Stimulated activated naive B cell treated with anti-CD40 and anti-IgM and Interleukin-4, amounts not matched to agents 10 μg/mL and 1 μg/mL and 100 μg/mL, for 72 hours (primary cell): ENCODE data around the gene PTPRQ.
"Not testable (repeated sequence)": the region's sequence is repeated elsewhere in the genome, so short reads cannot be mapped to it uniquely, and the experiment has no call there.

Source experiments
- ATAC-seq, 2 donors: fragments of 150-1000 bp; cut with Tn5 transposase; replicated peaks; 2 replicates each; pipeline ENCODE4 v1.10.0; 2021; ENCODE audit warnings: moderate library complexity in 1 of 2
- DNase-seq: peaks from one replicate; pipeline ENCODE4 v3.0.0; 2021
- H3K27ac Mint-ChIP-seq: one replicate; pipeline ENCODE4 v1.8.0; 2022; ENCODE audit warnings: mild to moderate bottlenecking, mixed read lengths
- H3K27me3 Mint-ChIP-seq, 2 donors: one replicate each; pipeline ENCODE4 v1.8.0; 2022; ENCODE audit warnings: mixed read lengths in 2 of 2
- H3K36me3 Mint-ChIP-seq, 2 donors: one replicate each; pipeline ENCODE4 v1.8.0; 2022; ENCODE audit warnings: mixed read lengths in 2 of 2, mild to moderate bottlenecking in 1 of 2
- H3K4me1 Mint-ChIP-seq, 2 donors: one replicate each; pipeline ENCODE4 v1.8.0; 2022; ENCODE audit warnings: mixed read lengths in 2 of 2, mild to moderate bottlenecking in 1 of 2
- H3K4me3 Mint-ChIP-seq, 2 donors: one replicate each; pipeline ENCODE4 v1.8.0; 2022; ENCODE audit warnings: mild to moderate bottlenecking in 2 of 2, mixed read lengths in 2 of 2, moderate library complexity in 1 of 2
- H3K9me3 Mint-ChIP-seq, 2 donors: one replicate each; pipeline ENCODE4 v1.8.0; 2022; ENCODE audit warnings: mixed read lengths in 2 of 2, mild to moderate bottlenecking in 1 of 2

PTPRQ gene

DNA sequence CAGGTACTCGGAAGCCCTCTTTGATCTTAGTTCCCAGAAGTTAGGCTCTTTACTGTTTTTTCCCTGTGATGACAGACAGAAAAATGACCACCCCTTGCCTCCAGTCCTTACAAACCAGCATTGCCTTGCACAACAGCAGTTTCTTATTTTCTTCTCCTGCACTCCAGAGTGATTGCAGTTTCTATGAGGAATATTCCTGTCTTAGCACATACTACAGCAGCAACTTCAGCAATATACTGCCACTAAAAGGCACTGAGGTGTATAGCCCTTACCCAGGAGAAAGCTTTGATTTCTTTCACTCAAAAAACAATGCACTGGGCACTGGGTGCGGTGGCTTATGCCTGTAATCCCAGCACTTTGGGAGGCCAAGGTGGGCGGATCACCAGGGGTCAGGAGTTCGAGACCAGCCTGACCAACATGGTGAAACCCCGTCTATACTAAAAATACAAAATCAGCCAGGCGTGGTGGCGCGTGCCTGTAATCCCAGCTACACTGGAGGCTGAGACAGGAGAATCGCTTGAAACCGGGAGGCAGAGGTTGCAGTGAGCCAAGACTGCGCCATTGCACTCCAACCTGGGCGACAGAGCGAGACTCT, 232.1 kb downstream of the PTPRQ start:
- not testable (repeated sequence) for ATAC-seq, H3K27ac Mint-ChIP-seq, H3K27me3 Mint-ChIP-seq, H3K36me3 Mint-ChIP-seq, H3K4me3 Mint-ChIP-seq, H3K9me3 Mint-ChIP-seq, DNase-seq, H3K4me1 Mint-ChIP-seq

DNA sequence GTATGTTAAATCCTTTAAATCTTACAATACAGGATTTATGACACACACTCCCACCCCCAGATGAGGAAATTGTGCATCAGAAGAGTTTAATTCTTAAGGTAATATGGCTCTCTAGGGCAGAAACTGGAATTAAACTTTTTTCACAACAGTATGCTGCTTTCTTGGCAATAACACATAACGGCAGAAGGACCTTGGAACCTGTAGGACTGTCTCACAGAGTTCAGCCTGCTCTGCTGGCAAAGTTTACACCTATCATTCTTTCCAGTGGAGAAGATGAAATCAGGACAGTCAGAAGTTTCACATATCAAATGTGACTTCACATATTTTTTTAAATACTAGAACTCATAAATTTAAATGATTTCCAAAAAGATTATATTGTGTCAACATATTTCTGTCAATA, 232.8 kb downstream of the PTPRQ start:
- H3K9me3 Mint-ChIP-seq = no peaks in the 10 kb centered on the region

DNA sequence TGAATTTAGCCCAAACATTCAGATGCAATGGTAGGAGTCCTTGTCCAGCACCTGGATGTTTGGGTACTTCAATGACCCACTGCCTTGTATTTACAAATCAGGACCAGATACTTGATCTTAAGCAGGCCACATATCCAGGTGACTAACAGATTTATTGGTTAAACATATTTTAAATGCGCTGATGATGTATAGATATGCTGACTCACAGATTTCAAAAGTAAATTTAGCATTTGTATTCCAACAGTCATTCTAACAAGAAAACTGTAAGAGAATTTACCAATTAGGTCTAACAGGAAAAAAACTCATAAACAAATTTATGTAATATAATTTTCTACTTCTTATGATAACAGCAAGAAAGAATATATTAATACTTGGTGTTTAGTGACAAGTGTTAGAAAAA, 234.0 kb downstream of the PTPRQ start:
- ATAC-seq (no peak), DNase-seq (no peak)
- Mint-ChIP-seq H3K9me3 (no peaks in the 10 kb centered on the region), H3K36me3 (no peaks in the 10 kb centered on the region), H3K4me1 (no peaks in the 10 kb centered on the region), H3K27ac (no peak overlapping the region), H3K4me3 (no peak overlapping the region), H3K27me3 (no peaks in the 10 kb centered on the region)

More for the DNA sequence above, 232.8 kb downstream of the PTPRQ start:
- Mint-ChIP-seq H3K27me3 (no peaks in the 10 kb centered on the region), H3K27ac (no peak overlapping the region), H3K36me3 (no peaks in the 10 kb centered on the region), H3K4me1 (no peaks in the 10 kb centered on the region), H3K4me3 (no peak overlapping the region)
- ATAC-seq (no peak), DNase-seq (no peak)

DNA sequence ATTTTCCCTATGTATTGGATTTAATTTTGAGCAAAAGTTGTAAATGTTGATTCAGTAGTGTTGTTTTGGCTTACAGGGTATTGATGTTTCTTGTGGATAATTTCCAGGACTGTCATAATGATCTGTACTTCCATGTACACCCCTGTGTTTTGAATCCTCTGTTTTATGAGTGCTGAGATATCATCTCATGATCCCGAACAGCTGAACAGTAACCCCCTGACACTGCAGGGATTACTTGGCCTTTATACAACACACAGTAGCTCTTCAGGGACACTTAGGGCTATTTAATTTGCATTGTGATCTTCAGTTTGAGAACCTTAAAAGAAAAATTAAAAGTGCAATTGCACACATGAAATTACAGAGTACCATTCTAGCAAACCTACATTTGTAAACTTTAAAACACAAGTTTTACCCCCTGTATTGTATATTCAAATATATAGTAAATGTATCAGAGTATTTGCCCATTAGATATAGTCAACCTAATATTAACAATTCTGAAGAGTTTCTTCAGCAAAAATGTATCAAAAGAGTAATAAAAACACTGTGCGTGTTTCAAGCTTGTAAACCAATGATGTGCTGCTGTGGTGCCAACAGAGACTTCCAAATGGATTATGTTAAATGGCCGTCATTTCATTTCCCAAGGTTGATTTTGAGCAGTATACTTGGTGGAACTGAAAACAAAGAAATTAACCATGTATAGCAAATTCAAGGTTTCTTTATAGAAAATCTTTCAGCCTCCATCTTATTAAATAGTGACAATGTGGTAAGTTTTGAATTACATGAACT, 235.5 kb downstream of the PTPRQ start:
- Mint-ChIP-seq H3K27ac (no peak overlapping the region), H3K36me3 (no peaks in the 10 kb centered on the region), H3K27me3 (no peaks in the 10 kb centered on the region), H3K4me1 (no peaks in the 10 kb centered on the region), H3K4me3 (no peak overlapping the region), H3K9me3 (no peaks in the 10 kb centered on the region)
- DNase-seq (no peak), ATAC-seq (no peak)

DNA sequence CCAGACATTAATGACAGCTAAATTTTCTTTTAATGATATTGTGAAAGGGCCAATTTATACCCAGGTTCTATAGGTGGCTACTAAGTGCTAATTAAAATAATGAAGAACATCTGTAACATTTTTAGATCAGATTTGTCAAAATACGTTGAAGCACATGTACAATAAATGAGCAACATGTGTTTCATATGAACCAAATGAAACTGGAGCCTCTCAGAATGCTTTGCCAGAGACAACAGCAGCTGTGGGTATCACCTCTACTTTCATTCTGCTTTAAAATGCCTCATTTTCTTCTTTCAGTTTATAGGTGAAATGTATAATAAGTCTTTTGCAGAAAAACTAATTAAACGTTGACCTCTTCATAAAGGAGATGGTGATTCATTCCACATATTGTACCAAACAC, 237.3 kb downstream of the PTPRQ start:
- Mint-ChIP-seq H3K4me1 (no peaks in the 10 kb centered on the region), H3K4me3 (no peak overlapping the region), H3K27me3 (no peaks in the 10 kb centered on the region), H3K27ac (no peak overlapping the region), H3K36me3 (no peaks in the 10 kb centered on the region), H3K9me3 (no peaks in the 10 kb centered on the region)
- no peak for DNase-seq
- ATAC-seq = no peak

DNA sequence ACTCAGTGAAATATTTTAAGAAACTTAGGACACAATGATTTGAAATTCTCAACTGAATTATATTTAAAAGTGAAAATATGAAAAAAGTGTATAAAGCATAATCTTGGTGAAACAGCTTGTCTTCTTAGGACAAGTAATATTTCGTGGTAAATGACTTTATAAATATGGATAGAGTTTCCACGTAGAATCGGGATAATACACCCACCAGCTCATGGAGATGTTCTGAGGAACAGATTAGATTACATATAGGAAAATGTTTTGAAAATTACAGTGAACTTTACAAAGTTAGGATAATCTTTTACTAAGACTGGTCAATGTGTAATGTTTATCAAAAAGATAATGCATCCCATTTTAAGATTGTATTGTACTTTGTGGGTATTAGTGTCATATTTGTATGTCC, 237.8 kb downstream of the PTPRQ start:
- Mint-ChIP-seq H3K36me3 (no peaks in the 10 kb centered on the region), H3K9me3 (peaks cover 0 to 2% of the 10 kb centered on the region in 2 donors), H3K27me3 (no peaks in the 10 kb centered on the region), H3K4me1 (no peaks in the 10 kb centered on the region), H3K4me3 (no peak overlapping the region), H3K27ac (no peak overlapping the region)
- DNase-seq (no peak), ATAC-seq (no peak)

DNA sequence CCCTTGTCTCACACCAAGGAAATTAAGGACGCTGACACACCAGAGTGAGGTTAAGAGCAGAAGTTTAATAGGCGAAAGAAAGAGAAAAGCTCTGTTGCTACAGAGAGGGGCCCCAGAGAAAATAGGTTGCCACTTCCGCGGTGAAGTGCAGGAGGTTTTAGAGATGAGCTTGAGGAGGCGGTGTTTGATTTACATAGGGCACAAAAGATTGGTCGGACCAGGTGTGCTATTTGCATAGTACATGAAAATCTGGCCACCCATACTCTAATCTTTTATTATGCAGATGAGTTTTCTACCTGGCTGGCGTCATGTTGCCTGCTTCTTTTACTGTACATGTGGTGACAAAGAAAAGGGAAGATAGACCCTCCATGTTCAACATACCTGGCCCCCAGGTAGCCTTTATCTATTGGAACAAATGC, 240.1 kb downstream of the PTPRQ start:
- no peak for DNase-seq
- no peak overlapping the region for H3K4me3 Mint-ChIP-seq

DNA sequence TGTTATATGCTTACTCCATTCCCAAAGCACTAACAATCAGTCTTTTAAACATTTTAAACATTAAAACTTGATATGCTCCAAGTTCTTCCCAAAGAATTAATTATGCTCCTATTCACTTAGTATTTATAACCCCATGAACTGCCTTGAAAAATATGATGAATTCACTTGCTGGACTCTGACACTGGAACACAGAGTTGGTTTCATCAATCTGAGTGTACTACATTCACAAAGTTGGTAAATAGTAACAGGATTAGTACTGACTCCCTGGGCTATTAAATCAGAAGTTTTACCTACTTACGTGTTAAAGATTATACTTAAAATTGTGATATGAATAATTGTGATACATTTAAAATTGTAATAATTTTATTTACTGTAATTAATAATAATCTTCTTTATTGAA, 246.1 kb downstream of the PTPRQ start:
- no peaks in the 10 kb centered on the region for H3K27me3 Mint-ChIP-seq
- H3K9me3 Mint-ChIP-seq = peaks cover 0 to 2% of the 10 kb centered on the region in 2 donors
- ATAC-seq = no peak
- no peak overlapping the region for H3K4me3 Mint-ChIP-seq
- no peaks in the 10 kb centered on the region for H3K4me1 Mint-ChIP-seq
- no peak for DNase-seq
- no peaks in the 10 kb centered on the region for H3K36me3 Mint-ChIP-seq
- H3K27ac Mint-ChIP-seq = no peak overlapping the region

More for the DNA sequence above, 240.1 kb downstream of the PTPRQ start:
- Mint-ChIP-seq H3K27ac (no peak overlapping the region), H3K36me3 (no peaks in the 10 kb centered on the region), H3K9me3 (peaks cover 0 to 2% of the 10 kb centered on the region in 2 donors), H3K4me1 (no peaks in the 10 kb centered on the region), H3K27me3 (no peaks in the 10 kb centered on the region)
- ATAC-seq = no peak

DNA sequence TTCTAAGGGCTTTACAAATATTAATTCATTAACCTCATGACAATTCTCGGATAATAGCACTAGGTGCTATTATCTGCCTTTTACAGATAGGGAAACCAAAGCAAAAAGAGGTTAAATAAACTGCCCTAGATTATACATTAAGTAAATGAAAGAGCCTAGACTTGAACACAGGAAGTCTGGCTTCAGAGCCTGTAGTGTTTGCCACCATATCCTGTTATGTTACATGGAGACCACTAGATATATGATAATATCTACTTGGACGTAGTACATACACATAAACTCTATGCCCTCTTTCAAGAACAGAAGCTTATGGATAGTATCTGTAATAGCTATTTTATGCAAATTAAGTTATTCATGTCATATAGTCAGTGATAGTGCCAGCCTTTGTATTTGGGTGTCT, 246.5 kb downstream of the PTPRQ start:
- Mint-ChIP-seq H3K4me3 (no peak overlapping the region), H3K36me3 (no peaks in the 10 kb centered on the region), H3K27me3 (no peaks in the 10 kb centered on the region), H3K27ac (no peak overlapping the region), H3K9me3 (peaks cover 0 to 2% of the 10 kb centered on the region in 2 donors), H3K4me1 (no peaks in the 10 kb centered on the region)
- DNase-seq (no peak), ATAC-seq (no peak)

DNA sequence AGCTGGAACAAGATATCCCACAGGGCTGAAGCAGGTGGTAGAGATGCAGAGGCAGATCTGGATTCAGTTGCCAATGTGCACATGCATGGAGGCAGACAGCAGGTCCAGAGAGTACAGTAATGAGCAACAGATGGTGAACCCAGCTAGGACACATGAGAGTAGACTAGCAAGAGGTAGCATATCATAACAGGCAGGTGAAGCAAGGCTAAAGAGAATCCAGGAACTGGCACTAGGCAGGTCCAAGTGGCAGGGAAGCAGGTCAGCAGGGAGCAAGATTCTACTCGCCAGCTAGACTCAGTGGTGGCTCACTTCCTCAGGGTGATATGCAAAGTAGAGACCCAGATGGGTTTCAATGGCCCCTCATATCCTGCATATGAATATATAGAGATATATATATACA, 248.1 kb downstream of the PTPRQ start:
- no peak for ATAC-seq
- H3K36me3 Mint-ChIP-seq = no peaks in the 10 kb centered on the region
- H3K4me1 Mint-ChIP-seq = no peaks in the 10 kb centered on the region
- no peaks in the 10 kb centered on the region for H3K9me3 Mint-ChIP-seq
- no peak overlapping the region for H3K27ac Mint-ChIP-seq
- no peaks in the 10 kb centered on the region for H3K27me3 Mint-ChIP-seq
- no peak overlapping the region for H3K4me3 Mint-ChIP-seq
- no peak for DNase-seq

DNA sequence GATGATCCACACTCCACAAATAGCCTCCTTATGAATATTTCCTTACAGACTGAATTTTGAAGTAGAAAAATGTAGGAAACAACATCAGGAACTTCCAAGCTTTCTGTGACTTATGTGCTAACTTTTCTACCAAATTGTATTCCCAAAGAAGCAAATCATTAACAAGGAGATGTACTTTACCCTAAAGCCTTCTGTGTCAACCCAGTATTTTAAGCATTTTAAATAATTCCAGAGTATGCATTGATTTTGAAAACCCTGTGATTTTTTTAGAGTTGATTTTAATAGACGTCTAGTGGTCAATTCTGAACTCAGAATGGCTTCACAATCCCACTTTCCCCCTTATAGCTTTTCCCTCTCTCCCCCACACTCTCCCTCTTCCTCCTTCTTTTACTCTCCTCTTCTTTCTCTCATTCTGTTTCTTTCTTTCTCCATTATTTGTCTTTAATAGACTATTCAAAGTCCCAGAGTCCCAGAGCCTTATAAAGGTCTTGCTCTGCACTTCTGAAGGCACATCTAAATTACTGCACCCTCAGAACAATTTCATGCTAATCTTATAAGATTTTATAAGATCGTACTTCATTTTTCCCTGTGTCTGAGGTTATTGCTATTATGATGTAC, 253.3 kb downstream of the PTPRQ start:
- H3K4me3 Mint-ChIP-seq = no peak overlapping the region
- H3K27me3 Mint-ChIP-seq = no peaks in the 10 kb centered on the region
- no peaks in the 10 kb centered on the region for H3K4me1 Mint-ChIP-seq
- H3K27ac Mint-ChIP-seq = no peak overlapping the region
- no peaks in the 10 kb centered on the region for H3K36me3 Mint-ChIP-seq
- H3K9me3 Mint-ChIP-seq = no peaks in the 10 kb centered on the region
- ATAC-seq (no peak), DNase-seq (no peak)

DNA sequence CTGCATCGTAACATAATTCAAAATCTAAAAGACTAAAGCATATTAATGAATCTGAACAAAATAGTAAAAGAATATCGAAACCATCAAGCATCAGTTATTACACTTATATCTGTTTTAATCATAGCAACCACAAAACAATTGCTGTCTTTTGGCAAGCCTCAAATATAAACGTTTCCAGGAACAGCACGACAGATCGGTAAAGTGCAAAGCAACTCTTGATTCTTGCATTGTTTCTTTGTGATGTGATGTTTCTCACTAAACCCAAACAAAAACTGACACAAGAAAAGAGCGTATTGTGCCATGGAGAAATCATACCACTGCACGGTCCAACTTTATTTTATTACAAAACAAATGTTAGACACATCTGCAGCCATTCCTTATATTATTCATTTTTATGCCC, 254.2 kb downstream of the PTPRQ start:
- Mint-ChIP-seq H3K9me3 (no peaks in the 10 kb centered on the region), H3K27me3 (no peaks in the 10 kb centered on the region), H3K27ac (no peak overlapping the region), H3K4me1 (peaks cover 0 to under 1% of the 10 kb centered on the region in 2 donors), H3K36me3 (no peaks in the 10 kb centered on the region), H3K4me3 (no peak overlapping the region)
- no peak for DNase-seq
- ATAC-seq = no peak

DNA sequence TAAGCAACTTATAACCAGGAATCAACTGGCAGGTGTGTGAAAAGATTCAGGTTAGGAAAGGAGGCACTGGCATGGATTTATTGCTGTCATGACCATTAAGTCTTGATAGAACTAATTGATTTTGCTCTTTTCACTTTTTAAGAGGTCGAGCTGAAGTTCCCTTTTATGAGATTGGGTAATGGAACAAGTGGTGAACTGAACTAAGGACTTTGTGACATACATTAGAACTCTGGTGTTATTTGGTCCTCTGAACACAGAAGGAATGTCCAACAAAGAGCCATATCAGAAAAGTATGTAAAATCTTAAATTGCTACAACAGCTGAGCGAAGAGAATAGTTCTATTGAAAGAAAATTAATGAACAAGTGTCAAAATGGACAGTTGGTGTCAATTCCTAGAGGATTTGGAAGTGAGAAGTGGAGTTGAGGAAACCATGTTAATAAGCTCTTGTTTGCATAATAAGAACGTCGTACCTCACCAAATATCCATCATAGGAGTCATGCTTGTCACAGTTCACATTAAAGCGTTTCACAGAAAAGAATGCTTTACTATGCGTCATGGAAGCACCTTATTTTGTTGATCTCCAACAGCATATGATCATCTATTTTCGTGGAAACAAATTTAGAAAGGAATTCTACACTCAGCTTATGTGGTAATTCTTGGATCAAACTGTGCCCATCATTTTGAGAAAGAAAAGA, 255.0 kb downstream of the PTPRQ start:
- Mint-ChIP-seq H3K27me3 (no peaks in the 10 kb centered on the region), H3K9me3 (no peaks in the 10 kb centered on the region), H3K27ac (no peak overlapping the region), H3K36me3 (no peaks in the 10 kb centered on the region), H3K4me3 (no peak overlapping the region), H3K4me1 (peaks cover 0 to 3% of the 10 kb centered on the region in 2 donors)
- DNase-seq = no peak
- ATAC-seq = no peak

DNA sequence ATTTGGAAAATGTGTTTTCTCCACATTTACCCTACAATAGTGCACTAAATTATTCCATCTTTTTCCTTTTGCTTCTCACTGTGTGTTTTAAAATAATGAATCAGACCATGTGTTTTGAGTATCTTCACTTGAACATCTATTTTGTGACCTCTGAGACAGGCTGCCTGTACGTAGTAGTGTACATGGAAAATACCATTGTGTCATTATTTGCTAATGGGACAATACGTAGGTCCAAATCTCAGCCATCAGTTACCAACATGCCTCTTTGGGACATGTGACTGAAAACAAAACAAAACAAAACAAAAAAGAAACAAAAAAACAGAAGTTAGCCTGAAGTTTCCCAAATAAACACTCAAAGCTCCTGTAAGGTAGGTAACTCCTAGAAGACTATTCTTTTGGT, 256.3 kb downstream of the PTPRQ start:
- Mint-ChIP-seq H3K27ac (no peak overlapping the region), H3K27me3 (no peaks in the 10 kb centered on the region)
- ATAC-seq = no peak

More for the DNA sequence above, 256.3 kb downstream of the PTPRQ start:
- Mint-ChIP-seq H3K4me1 (peaks cover 0 to 3% of the 10 kb centered on the region in 2 donors), H3K4me3 (no peak overlapping the region), H3K9me3 (no peaks in the 10 kb centered on the region), H3K36me3 (no peaks in the 10 kb centered on the region)
- DNase-seq = no peak
